MM.1S (cell line): ENCODE results near the gene VPS4A.

ENCODE experiments used
- DNase-seq: peaks from one replicate; pipeline ENCODE4 v3.0.0-alpha.2; 2015
- H2AFZ ChIP-seq: fragments of 300-600 bp; sonication (generic); 2 replicates; pipeline ENCODE4 v1.6.0; 2016; ENCODE audit warnings: antibody characterized with exemption, low read length
- H3F3A ChIP-seq: fragments of 300-600 bp; sonication (generic); 2 replicates; pipeline ENCODE4 v1.6.1; 2016; ENCODE audit warnings: mild to moderate bottlenecking, antibody characterized with exemption, low read length, moderate library complexity, mixed read lengths; ENCODE audit not compliant: insufficient read depth
- H3K27ac ChIP-seq: fragments of 300-600 bp; sonication (generic); 2 replicates; pipeline ENCODE4 v1.5.1; 2016; ENCODE audit warnings: mild to moderate bottlenecking, low read length
- H3K27me3 ChIP-seq: fragments of 300-600 bp; sonication (generic); replicated peaks from 2 replicates; pipeline ENCODE4 v1.6.0; 2016; ENCODE audit warnings: low read length; ENCODE audit not compliant: insufficient read depth
- H3K36me3 ChIP-seq: fragments of 300-600 bp; sonication (generic); replicated peaks from 2 replicates; pipeline ENCODE4 v1.6.1; 2016; ENCODE audit warnings: mild to moderate bottlenecking, low read length, mixed read lengths; ENCODE audit not compliant: insufficient read depth
- H3K4me1 ChIP-seq: fragments of 300-600 bp; sonication (generic); 2 replicates; pipeline ENCODE4 v1.6.1; 2016; ENCODE audit warnings: low read length, mixed read lengths
- H3K4me2 ChIP-seq: fragments of 300-600 bp; sonication (generic); 2 replicates; pipeline ENCODE4 v1.6.0; 2016; ENCODE audit warnings: low read depth, low read length
- H3K4me3 ChIP-seq: fragments of 300-600 bp; sonication (generic); 2 replicates; pipeline ENCODE4 v1.5.1; 2016; ENCODE audit warnings: low read length, mixed read lengths
- H3K79me2 ChIP-seq: fragments of 300-600 bp; sonication (generic); 2 replicates; pipeline ENCODE4 v1.6.1; 2016; ENCODE audit warnings: mixed run types, low read length, mixed read lengths
- H3K9ac ChIP-seq: fragments of 300-600 bp; sonication (generic); 2 replicates; pipeline ENCODE4 v1.6.1; 2016; ENCODE audit warnings: low read length, mixed read lengths
- H3K9me2 ChIP-seq: fragments of 300-600 bp; sonication (generic); replicated peaks from 2 replicates; pipeline ENCODE4 v1.6.1; 2016; ENCODE audit warnings: mild to moderate bottlenecking, low read length, mixed read lengths; ENCODE audit not compliant: insufficient read depth
- H3K9me3 ChIP-seq: fragments of 300-600 bp; sonication (generic); replicated peaks from 2 replicates; pipeline ENCODE4 v1.6.1; 2016; ENCODE audit warnings: mild to moderate bottlenecking, low read length, mixed read lengths; ENCODE audit not compliant: insufficient read depth
- H4K20me1 ChIP-seq: fragments of 300-600 bp; sonication (generic); 2 replicates; pipeline ENCODE4 v1.6.1; 2016; ENCODE audit warnings: mild to moderate bottlenecking, low read length, moderate library complexity, mixed read lengths; ENCODE audit not compliant: insufficient read depth
- CTCF ChIP-seq: fragments of 300-600 bp; sonication (generic); IDR thresholded peaks from 2 replicates; pipeline ENCODE4 v1.5.1; 2016; ENCODE audit warnings: antibody characterized with exemption, low read length, mixed read lengths
- EZH2 ChIP-seq: fragments of 300-600 bp; sonication (generic); optimal IDR thresholded peaks from 2 replicates; pipeline ENCODE3; 2017; ENCODE audit warnings: low read depth, mild to moderate bottlenecking, antibody characterized with exemption, low read length, mixed read lengths
- EZH2phosphoT487 ChIP-seq: fragments of 300-600 bp; sonication (generic); IDR thresholded peaks from 2 replicates; pipeline ENCODE4 v1.6.1; 2018; ENCODE audit warnings: antibody characterized with exemption, low read length

VPS4A gene

GRCh38 chr16:69309316-69309715 lies 1.8 kb upstream of the VPS4A start:
- H3K36me3 ChIP-seq, result no peaks in the 10 kb centered on the region

GRCh38 chr16:69311533-69312387 lies 610 bp downstream of the VPS4A start:
- Histone ChIP-seq H3K27me3 (no peaks in the 10 kb centered on the region), H2AFZ (peak overlapping the region; percentile 64), H3K9me2 (no peaks in the 10 kb centered on the region), H3K4me2 (peak overlapping the region; percentile 82), H3K79me2 (peaks cover 50% of the 10 kb centered on the region), H3K9me3 (no peaks in the 10 kb centered on the region), H3K36me3 (peaks cover under 1% of the 10 kb centered on the region; the same call in 1 of the 2 replicates), H3K9ac (peak overlapping the region; percentile 86), H3F3A (peaks cover 8% of the 10 kb centered on the region; the same call in 1 of the 2 replicates), H3K4me3 (peak overlapping the region; percentile 94), H3K4me1 (no peaks in the 10 kb centered on the region), H4K20me1 (0 out of 2 replicates have a peak, but pooled peaks cover 2% of the 10 kb centered on the region), H3K27ac (peak overlapping the region; percentile 48; the same call in 1 of the 2 replicates)
- DNase-seq, result peak; percentile 50
- TF ChIP-seq EZH2phosphoT487 (no peak), CTCF (peak; percentile 13; the same call in 1 of the 2 replicates)

More at GRCh38 chr16:69309316-69309715, 1.8 kb upstream of the VPS4A start:
- Histone ChIP-seq H3K9me3 (no peaks in the 10 kb centered on the region), H3K9me2 (no peaks in the 10 kb centered on the region), H3F3A (peaks cover 8% of the 10 kb centered on the region; the same call in 1 of the 2 replicates), H3K9ac (no peak overlapping the region), H3K4me3 (no peak overlapping the region), H3K27me3 (no peaks in the 10 kb centered on the region), H3K79me2 (peaks cover 27% of the 10 kb centered on the region), H3K4me1 (peaks cover 6% of the 10 kb centered on the region; the same call in 1 of the 2 replicates), H2AFZ (no peak overlapping the region), H3K4me2 (no peak overlapping the region), H4K20me1 (0 out of 2 replicates have a peak, but pooled peaks cover 2% of the 10 kb centered on the region), H3K27ac (no peak overlapping the region)
- TF ChIP-seq CTCF (no peak), EZH2 (no peak), EZH2phosphoT487 (no peak)
- no peak for DNase-seq

- H2AFZ ChIP-seq, result no peak overlapping the region
- 0 out of 2 replicates have a peak, but pooled peaks cover 2% of the 10 kb centered on the region for H4K20me1 ChIP-seq
- H3K4me3 ChIP-seq, result no peak overlapping the region
- H3K9me2 ChIP-seq, result no peaks in the 10 kb centered on the region
- H3K4me2 ChIP-seq, result no peak overlapping the region
- peaks cover 8% of the 10 kb centered on the region; the same call in 1 of the 2 replicates for H3F3A ChIP-seq
- DNase-seq, result no peak
- H3K27ac ChIP-seq, result no peak overlapping the region
- no peaks in the 10 kb centered on the region for H3K9me3 ChIP-seq
- peaks cover 60% of the 10 kb centered on the region for H3K79me2 ChIP-seq
- no peak overlapping the region for H3K9ac ChIP-seq
- TF ChIP-seq EZH2phosphoT487 (no peak), EZH2 (no peak), CTCF (no peak)
- H3K36me3 ChIP-seq, result peaks cover 5% of the 10 kb centered on the region
- no peaks in the 10 kb centered on the region for H3K4me1 ChIP-seq
- no peaks in the 10 kb centered on the region for H3K27me3 ChIP-seq
Observed at GRCh38 chr16:69313469-69313868, 2.3 kb downstream of the VPS4A start.
